HL-60/S4 (cell line): ENCODE results near the gene RUSF1.
"Not testable (repeated sequence)": the region's sequence is repeated elsewhere in the genome, so short reads cannot be mapped to it uniquely, and the experiment has no call there.

Experiments used
- in situ Hi-C: fragments of 300-500 bp; cut with MboI; formaldehyde crosslinking; loops from 2 replicates; pipeline ENCODE4 v1.14.3; 2022; ENCODE audit warnings: low sequenced_read_pairs

Gene RUSF1

DNA sequence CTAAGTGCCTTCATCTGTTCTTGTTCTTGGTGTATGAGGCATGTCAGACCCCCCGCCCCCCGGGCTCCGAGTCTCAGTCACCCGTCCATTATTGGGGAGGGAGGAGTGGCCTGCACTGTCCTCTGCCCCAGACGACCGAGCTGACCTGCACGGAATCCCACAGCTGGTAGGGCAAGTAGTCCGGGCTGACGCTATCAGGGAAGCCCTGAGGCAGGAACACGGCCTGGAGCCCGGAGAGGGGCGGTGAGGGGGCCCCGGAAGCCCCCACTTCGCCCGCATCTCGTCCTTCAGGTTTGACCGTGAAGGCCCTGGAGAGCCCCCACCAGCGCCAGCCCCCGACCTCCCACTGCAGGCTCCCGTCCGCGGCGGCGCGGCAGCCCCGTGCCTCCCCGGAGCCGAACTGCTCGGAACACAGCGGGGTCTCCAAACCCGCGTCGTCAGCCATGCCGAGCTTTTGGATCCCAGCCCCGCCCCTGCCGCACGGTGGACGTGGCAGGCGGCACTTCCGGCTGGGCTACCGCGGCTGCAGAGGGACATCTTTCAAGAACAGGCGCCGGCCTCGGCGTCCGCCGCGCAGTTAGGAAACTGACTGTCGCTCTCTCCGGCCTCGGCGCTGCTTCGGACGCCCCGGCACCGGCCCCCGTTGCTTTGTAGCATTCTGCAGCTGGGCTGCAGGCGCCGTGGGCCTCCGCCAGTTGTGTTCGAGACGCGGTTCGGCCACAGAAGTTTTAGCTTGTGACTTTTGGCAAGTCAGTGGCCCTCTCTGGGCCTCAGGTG lies at the start of gene RUSF1:
Gene RUSF1, minus strand, starts transcription at position 463 of the 777 bp plus-strand sequence. Its CDS starts 18 bp downstream, at position 445.
- in situ Hi-C loops: no loop called here

DNA sequence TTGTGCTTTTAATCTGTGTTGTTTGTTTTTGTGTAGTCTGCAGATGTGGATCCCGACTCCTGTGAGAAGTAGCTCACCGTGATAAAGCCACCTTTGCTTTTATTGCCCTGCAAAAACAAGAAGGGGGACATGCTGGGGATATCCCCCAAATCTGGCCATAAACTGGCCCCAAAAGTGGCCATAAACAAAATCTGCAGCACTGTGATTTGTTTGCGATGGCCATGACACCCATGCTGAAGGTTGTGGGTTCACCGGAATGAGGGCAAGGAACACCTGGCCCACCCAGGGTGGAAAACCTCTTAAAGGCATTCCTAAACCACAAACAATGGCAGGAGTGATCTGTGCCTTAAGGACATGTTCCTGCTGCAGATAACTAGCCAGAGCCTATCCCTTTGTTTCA lies 34.6 kb upstream of the RUSF1 start:
- in situ Hi-C loops: no loop called here

DNA sequence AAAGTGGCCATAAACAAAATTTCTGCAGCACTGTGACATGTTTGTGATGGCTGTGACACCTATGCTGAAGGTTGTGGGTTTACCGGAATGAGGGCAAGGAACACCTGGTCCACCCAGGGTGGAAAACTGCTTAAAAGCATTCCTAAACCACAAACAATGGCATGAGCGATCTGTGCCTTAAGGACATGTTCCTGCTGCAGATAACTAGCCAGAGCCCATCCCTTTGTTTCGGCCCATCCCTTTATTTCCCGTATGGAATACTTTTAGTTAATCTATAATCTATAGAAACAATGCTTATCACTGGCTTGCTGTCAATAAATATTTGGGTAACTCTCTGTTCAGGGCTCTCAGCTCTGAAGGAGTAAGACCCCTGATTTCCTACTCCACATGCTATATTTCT lies 31.6 kb upstream of the RUSF1 start:
- in situ Hi-C loops: not testable (repeated sequence)

DNA sequence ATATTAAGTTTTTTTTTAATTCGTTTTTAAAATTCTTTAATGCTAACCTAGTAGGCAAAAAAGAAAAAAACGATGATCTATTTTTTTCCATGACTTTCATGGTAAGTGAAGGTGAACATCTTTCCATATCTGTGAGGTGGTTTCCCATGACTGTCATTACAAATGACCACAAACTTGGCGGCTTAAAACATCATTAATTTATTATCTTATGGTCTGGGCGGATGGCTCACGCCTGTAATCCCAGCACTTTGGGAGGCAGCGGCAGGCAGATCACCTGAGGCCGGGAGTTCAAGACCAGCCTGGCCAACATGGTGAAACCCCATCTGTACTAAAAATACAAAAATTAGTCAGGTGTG lies 30.0 kb upstream of the RUSF1 start:
- in situ Hi-C loops: not testable (repeated sequence)

DNA sequence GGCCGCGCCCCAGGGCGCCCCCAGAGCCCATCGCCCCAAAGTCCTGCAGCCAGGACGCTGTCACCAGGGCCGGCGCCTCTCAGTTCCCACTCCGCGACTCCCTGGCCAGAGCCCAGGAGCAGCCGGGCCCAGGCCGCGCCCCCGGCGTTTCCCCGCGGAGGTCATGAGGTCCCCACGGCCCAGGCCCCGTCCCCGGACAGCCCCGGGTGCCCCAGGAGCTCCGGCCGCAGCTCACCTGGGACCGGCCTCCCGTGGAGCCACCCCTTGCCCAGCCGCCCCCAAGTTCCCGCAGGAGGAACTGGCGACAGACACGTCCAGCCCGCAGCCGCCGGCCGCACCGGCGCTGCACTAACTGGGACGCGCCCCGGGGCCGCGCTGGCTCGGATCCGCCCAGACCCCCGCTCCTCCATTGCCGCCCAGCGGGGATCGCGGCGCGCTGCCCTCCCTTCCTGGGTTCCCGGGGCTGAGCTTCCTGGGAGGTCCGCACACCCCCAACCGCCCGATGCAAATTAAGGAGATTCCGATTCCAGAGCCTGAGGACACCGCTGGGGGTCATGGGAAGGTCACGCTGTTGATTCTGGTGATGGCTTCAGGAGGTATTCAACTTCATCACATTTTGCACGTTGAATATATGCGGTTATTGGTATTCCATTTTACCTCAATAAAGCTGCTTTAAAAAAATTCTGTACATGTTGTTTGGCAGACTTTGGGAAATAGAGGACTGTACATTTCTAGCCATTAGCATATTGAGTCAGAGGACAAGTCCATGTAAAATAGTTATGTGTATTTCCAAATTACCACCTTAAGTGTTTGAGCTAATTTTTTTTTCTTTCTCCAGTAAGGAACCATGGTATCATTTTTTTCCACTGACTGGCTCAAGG lies 29.4 kb upstream of the RUSF1 start:
- in situ Hi-C loops: no loop called here

DNA sequence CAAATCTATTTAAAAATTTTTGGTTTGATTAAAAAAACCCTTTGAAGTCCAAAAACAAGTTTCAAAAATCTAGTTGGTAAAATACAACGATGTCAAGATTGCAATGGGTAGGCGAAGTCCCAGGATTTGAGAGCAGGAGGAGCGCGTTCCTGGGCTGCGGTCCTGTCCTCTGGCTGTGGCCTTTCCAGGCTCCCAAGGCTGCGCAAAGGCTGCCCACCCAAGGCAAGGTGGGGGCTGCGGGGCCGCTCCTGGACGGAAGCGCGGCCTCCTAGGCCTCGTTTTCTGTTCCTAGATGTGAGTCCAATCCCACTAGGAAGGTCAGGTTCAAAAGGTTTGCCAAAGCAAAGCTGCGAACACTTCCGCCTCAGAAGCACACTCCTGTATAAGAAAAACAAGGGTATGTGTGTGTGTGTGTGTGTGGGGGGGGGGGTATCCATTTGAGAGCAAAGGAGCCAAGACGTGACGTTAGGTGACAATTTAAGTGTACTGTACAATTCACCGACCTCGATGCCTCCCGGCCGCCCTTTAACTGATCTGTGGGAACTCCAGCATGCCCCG lies 28.7 kb upstream of the RUSF1 start:
- in situ Hi-C loops: no loop called here

DNA sequence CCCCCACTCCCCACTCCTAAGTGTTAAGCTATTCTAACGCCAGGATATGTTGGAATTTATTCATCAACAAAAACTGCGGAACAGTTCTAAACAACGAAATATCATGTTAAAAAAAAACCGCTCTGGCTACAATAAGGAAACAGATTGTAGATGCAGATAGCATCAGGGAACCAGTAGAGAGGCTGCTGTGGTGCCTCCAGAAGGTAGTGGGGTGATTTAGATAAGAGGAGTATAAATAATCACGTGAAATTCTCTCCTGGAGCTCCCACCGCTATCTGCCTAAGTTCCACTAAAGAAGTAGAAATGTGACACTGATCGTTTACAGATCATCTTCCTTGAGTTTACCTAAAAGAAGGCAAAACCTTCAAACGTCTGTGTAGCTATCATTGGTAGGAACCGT lies 27.5 kb upstream of the RUSF1 start:
- in situ Hi-C loops: no loop called here

DNA sequence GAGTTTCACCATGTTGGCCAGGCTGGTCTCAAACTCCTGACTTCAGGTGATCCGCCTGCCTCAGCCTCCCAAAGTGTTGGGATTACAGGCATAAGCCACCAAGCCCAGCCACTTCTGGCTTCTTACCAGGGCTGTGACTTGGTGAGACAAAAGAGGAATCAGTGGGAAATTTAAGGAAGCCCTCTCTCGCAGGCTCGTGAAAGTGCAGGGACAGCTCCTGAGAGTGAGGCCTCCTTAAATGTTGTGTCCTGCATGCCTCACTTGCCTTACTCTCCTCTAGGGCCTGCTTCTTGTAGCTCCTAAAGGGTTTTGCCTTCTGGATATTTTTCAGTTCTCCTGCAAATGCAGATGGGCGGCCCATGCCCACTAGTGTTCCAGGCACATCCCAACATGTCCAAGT lies 24.7 kb upstream of the RUSF1 start:
- in situ Hi-C loops: no loop called here

DNA sequence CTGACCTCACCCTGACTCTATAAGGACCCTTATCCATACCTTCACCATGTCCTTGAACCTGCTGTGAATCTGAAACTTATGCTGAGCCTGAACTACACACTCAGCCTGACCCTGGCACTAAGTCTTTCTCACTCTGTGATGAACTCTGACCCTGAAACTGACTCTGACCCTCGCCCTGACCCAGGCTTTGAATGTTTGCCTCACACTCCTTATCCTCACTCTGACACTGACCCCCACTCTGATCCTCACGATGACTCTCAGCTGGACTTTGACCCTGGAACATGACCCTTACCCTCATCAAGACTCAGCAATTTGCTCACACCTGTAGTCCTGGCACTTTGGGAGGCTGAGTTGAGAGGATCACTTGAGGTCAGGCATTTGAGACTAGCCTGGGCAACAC lies 23.9 kb upstream of the RUSF1 start:
- in situ Hi-C loops: no loop called here

DNA sequence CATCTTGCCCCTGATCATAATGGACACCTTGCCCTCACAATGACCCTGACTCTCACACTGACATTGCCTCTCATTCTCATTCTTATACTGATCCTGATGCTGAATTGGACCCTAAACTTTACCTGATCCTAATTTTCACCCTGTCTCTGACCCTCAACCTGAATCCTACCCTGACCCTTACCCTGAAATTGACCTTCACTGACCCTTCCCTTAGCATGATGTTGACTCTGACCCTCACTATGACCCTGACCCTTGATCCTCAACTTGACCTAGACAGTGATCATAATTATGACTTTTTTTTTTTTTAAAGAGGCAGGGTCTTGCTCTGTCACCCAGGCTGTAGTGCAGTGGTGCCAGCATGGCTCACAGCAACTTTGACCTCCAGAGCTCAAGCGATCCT lies 22.9 kb upstream of the RUSF1 start:
- in situ Hi-C loops: no loop called here

DNA sequence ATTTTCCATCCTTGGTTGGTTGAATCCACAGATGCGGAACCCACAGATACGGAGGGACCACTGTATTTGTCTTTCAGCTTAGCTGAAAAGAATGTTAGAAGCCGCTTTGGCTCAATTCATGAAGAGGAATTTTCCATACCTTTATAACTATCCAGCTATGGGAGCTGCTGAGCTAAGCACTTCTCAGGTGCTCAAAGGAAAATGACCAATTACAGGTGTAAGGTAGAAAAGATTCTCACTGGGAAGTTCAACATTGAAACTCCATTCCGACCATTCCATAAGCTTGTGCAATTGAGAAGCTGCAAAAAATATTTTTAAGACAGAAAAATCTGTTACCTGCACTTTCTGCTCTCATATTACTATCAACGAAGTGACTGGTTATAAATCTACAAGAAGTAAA lies 22.2 kb upstream of the RUSF1 start:
- in situ Hi-C loops: no loop called here

DNA sequence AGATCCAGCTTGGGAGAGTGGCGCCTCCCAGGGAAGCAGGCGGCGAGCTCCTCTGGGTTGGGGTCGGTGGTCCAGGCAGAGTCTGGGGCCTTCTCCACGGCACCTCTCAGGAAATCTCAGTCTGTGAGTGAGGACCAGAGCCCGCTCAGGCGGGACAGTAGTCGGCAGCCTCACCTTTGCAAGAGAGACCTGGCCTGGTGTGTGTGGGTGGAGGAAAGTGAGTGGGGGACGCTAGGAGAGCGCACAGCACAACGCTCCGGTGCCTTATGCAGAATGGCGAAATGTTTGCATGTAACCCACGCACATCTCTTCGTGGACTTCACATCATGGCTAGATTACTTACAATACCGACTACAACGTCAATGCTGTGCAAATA lies 21.7 kb upstream of the RUSF1 start:
- in situ Hi-C loops: no loop called here

DNA sequence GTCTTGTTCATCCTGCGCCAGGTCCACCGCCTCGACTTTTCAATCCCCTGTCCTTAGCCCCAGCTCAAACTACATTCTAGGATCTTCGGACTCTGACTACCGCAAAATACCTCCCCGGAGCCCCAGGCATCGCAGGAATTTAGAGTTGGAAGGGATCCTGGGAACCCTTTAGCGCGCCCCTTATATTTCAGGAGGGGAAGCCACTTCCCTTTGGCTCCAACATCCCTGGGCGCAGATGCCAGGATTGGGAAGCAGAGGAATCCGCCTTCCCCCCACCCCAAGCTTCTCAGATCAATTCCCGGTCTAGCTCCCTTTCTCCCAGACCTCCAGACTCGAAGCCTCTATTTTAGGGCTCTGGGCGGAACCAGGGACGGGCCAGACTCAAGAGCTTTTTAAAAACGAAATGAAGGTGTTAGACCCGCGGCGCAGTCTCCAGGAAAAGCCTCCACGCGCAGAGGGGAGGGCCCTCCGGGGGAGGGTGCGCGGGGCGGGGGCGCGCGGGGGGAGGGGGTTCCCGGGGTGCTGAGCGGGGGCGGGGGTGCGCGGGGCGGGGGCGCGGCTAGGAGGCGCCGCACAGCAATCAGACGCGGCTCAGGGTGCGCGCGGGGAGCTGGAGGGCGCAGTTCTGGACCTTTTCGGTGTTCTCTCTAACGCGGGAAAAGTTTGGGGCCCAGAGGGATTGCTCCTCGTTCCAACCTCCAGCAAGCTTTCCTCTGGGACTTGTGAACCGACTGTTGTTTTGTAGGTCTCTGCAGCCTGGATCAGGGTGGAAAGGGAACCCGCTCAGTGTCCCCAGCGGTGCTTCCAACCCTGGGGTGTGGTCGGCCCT lies 21.1 kb upstream of the RUSF1 start:
- in situ Hi-C loops: no loop called here

DNA sequence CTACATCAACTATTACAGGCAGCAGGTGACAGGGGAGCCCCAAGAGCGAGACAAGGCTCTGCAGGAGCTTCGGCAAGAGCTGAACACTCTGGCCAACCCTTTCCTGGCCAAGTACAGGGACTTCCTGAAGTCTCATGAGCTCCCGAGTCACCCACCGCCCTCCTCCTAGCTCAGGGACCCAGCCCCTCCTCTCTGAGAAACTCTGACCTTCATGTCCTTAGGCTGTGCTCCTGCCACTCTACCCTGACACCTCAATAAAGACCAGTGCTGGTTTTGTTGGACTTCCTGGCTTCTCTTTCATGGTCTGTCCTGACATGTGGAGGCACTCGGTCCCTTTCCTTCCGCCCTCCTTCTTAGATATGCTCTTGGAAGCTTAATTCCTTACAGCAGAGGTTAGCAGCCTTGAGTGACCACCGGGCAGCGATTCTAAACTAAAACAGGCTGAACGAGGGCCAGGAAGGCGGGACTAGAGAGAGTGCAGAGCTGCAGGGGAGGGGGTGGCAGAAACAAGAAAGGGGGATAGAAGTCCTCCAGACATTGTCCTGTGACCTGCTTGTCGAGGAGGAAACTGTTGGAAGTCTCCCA lies 20.4 kb upstream of the RUSF1 start:
- in situ Hi-C loops: no loop called here

DNA sequence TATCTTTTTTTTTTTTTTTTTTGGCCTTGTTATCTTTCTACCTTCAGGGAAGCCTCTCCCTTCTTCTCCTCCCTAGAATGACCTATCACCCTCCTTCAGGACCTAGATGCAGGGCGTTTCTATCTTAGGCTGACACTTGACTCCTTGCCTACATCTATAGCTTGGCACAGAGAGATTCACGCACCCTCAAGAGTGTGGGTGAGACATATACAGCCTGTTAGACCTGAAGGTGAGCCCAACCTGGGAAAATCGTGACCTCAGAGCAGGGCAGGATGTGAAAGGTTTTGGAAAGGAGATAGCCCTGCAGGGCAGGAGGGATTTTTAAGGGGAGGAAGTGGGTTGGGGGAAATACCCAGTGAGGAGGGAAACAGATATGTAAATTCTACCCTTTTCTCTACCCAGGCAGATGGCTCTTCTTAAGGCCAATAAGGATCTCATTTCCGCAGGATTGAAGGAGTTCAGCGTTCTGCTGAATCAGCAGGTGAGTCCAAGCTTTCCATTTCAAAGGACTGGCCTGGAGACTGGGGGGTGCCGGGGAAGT lies 19.6 kb upstream of the RUSF1 start, which contains the start of gene AHSP:
Gene AHSP, plus strand, starts transcription at position 167 of the 541 bp plus-strand sequence. Its CDS starts 240 bp downstream, at position 407.
- in situ Hi-C loops: no loop called here

DNA sequence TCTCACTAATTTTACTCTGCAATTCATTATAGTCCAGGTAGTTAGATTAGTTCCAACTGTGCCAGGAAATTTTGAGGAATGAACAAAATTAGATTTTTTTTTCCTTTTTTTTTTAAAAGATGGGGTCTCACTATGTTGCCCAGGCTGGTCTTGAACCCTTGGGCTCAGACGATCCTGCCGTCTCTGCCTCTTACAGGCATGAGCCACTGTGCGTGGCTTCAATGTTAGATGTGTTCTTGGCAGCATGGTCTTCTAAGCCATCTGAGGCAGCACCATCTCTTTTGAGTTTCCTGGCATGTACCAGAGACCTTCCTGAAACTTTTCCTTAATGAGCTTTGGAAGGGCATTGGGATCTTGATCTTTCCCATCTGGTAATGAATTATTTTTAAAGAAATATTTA lies 16.9 kb upstream of the RUSF1 start:
- in situ Hi-C loops: no loop called here

DNA sequence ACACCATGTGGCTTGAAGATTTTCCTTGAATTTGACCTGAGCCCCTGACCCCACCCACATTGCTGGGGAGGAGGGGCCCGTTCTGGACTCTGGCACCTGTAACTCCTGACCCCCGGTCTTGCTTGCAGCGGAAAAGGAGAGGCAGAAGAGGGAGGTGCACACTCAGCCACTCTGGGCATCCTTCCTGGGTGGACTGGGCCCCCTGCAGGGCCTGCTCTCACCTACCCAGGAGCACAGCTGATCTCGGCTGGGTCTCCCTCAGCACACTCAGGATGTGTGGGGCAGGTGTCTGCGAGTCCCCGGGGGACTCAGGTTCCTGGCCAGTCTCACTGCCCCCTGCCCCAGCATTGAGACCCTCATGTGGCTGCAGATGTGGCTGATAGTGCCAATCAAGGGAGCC lies 15.6 kb upstream of the RUSF1 start:
- in situ Hi-C loops: not testable (repeated sequence)

DNA sequence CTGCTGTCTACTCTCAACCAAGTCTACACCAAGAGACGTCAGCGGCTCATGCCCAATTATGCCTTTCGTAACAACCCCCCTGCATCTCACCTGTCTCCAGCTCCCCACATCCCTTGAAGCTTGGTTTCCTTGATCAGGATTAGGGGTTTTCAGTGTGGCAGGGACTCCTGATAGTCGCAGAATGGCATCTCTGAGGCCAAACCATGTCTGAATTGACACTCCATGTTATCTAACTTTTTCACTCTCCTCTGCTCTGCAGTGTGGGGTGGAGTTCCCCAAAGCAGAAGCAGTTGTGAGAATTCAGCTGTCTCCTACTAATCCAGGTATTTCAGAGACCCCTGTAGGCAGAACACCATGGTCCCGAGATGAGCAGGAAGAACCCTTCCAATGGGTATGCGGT lies 13.9 kb upstream of the RUSF1 start:
- in situ Hi-C loops: no loop called here

DNA sequence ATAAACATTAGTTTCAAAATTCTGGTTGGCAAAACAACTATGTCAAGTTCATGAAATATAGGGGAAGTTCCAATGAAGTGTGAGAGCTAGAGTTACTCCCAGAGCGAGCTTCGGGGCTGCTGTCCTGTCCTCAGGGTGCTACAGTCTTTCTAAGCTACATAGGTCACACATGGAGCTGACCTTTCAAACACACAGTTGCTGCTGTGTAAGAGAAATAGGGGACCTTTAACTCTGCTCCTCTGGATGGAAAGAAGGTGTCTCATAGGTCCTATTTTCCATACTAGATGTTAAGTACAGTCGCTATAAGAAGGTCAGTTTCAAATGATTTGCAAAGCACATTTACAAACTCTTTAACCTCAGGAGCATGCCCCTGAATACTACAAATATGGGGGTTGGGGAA lies 13.2 kb upstream of the RUSF1 start:
- in situ Hi-C loops: no loop called here

DNA sequence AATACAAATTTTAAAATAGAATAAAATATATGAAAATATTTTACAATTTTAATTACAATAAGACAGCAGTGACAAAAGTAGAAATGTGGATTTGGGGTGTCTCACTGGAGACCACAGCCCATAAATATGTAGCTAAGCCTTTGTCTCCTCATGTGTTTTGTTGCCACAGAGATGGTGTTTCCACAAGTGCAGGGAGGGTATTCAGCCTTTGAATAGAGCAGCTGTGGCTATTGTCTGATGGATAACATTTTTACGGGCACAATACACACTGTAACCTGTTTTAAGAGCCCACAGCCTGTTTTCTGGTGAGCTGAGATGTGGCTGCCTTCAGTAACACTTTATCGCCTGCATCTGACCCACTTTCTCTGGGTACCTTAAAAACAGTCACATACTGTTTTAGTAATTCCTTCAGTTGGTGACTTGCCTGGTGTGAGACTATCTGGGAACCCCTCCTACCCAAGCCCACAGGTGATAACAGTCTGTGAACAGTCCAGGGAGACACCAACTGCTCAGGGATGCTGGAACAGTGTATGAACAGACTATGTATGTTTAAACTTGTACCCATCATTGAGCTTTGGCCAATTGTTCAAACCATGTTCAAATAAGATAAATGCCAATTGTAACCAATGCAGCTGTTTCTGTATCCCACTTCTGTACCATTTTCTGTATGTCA lies 11.7 kb upstream of the RUSF1 start:
- in situ Hi-C loops: no loop called here
